Panc1 (cell line): ENCODE data around the gene ZNF81. TPM values are rescaled to one million over a fixed set of nuclear protein-coding genes. Genes with fewer than 3 reads are reported as not detected.

Experiments
- ATAC-seq: fragments of 200-7000 bp; cut with Tn5 transposase; 2 replicates; pipeline ENCODE4 v1.9.1; 2020; ENCODE audit warnings: mild to moderate bottlenecking, moderate library complexity
- BruUV-seq: library from RNA; stranded (reverse); fragments of 400-500 nt; replicated peaks from 2 replicates; lab custom pipeline; 2021; lab: Mats Ljungman, UMichigan
- CTCF ChIA-PET: fragments of 300-600 bp; sonication (Branson Sonifier 250); formaldehyde crosslinking; loops from one replicate; lab custom pipeline; 2022; ENCODE audit warnings: antibody characterized with exemption; lab: Charles Lee
- POLR2A ChIA-PET: fragments of 300-600 bp; sonication (Branson Sonifier 250); formaldehyde crosslinking; loops from one replicate; lab custom pipeline; 2022; ENCODE audit warnings: antibody characterized with exemption; lab: Charles Lee
- DNase-seq: peaks from one replicate; pipeline ENCODE4 v3.0.0-alpha.2; 2010; ENCODE audit warnings: low read depth, low spot score
- H3K27ac ChIP-seq: 2 replicates; pipeline ENCODE4 v1.5.1; 2011; ENCODE audit warnings: mild to moderate bottlenecking, low read length, inconsistent platforms
- H3K27me3 ChIP-seq: fragments of 200-500 bp; sonication (Bioruptor generic); 2 replicates; pipeline ENCODE4 v1.6.0; 2014; ENCODE audit warnings: low read length, inconsistent platforms; ENCODE audit not compliant: control insufficient read depth, insufficient read depth
- H3K36me3 ChIP-seq: fragments of 200-500 bp; sonication (Bioruptor generic); 2 replicates; pipeline ENCODE4 v1.5.1; 2014; ENCODE audit warnings: inconsistent platforms, mild to moderate bottlenecking, low read length, moderate library complexity; ENCODE audit not compliant: control insufficient read depth, insufficient read depth
- H3K4me1 ChIP-seq: 2 replicates; pipeline ENCODE4 v1.5.1; 2011; ENCODE audit warnings: inconsistent platforms, mild to moderate bottlenecking, low read length, moderate library complexity; ENCODE audit not compliant: control insufficient read depth, insufficient read depth
- H3K4me3 ChIP-seq, 2 experiments: 2 replicates each; pipeline ENCODE4 v1.5.1; 2011 to 2012; ENCODE audit warnings: low read depth in 2 of 2, low read length in 2 of 2, mild to moderate bottlenecking in 2 of 2, inconsistent platforms in 1 of 2, moderate library complexity in 1 of 2
- H3K9me3 ChIP-seq: fragments of 200-500 bp; sonication (Bioruptor generic); 2 replicates; pipeline ENCODE4 v1.5.1; 2014; ENCODE audit warnings: low read depth, mild to moderate bottlenecking, inconsistent platforms, low read length, moderate library complexity; ENCODE audit not compliant: control insufficient read depth, insufficient read depth
- POLR2AphosphoS5 ChIP-seq: IDR thresholded peaks from 2 replicates; pipeline ENCODE4 v1.6.1; 2012; ENCODE audit warnings: mild to moderate bottlenecking, low read depth, low read length, moderate library complexity
- SIN3A ChIP-seq: IDR thresholded peaks from 2 replicates; pipeline ENCODE4 v1.6.1; 2012; ENCODE audit warnings: low read depth, mild to moderate bottlenecking, low read length, moderate library complexity, borderline replicate concordance; ENCODE audit not compliant: insufficient read depth
- TCF7L2 ChIP-seq: IDR thresholded peaks from 2 replicates; pipeline ENCODE4 v1.6.1; 2011; ENCODE audit warnings: mild to moderate bottlenecking, low read depth, low read length, inconsistent platforms
- in situ Hi-C: cut with HindIII; loops from 2 replicates; pipeline ENCODE4 v1.10.0; 2016; ENCODE audit warnings: low sequenced_read_pairs, low pct_unique_long_range_greater_than_20kb
- intact Hi-C: fragments of 100-400 bp; cut with micrococcal nuclease; formaldehyde crosslinking; loops from one replicate; pipeline ENCODE4 v1.10.0; 2022; ENCODE audit not compliant: unreplicated experiment
- total RNA-seq: library from RNA; stranded (reverse); gene quantifications from one replicate; pipeline ENCODE4 v1.2.1, GENCODE V29; 2021; ENCODE audit not compliant: unreplicated experiment
- TF ChIP-seq, protein P1 (sequence below), 2 experiments: IDR thresholded peaks; 2 replicates each; pipeline ENCODE4 v1.6.1; 2011 to 2012; ENCODE audit warnings: low read depth in 2 of 2, control low read depth in 1 of 2, low read length in 1 of 2, mild to moderate bottlenecking in 1 of 2, moderate library complexity in 1 of 2; ENCODE audit not compliant: insufficient read depth in 1 of 2
- TF ChIP-seq, protein P2 (sequence below): fragments of 450-650 bp; IDR thresholded peaks from 2 replicates; pipeline ENCODE4 v1.5.1; 2017; ENCODE audit warnings: mild to moderate bottlenecking

ZNF81 gene
- total RNA-seq, 1 experiment from 2014 or later: 10.7 TPM

DNA sequence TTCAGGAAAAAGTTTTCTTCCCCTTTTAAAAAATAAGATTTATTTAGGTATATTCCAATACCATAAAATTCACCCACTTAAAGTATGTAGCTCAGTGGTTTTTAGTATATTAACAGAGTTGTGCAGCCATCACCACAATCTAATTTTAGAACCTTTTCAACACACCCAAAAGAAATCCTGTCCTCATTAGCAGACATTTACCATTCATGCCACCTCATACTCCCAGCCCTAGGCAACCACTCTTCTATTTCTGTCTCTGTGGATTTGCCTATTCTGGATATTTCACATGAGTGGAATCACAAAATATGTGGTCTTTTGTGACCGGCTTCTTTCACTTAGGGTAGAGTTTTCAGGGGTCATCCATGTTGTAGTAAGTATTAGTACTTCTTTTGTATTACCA lies 7.4 kb downstream of the ZNF81 start:
- ATAC-seq (no peak), DNase-seq (no peak)
- BruUV-seq: no TSS peak
- in situ Hi-C loops (no loop called here), intact Hi-C loops (no loop called here)
- Histone ChIP-seq H3K27ac (no peak overlapping the region), H3K36me3 (no peaks in the 10 kb centered on the region), H3K4me1 (no peaks in the 10 kb centered on the region), H3K9me3 (no peaks in the 10 kb centered on the region), H3K27me3 (no peaks in the 10 kb centered on the region), H3K4me3 (no peak overlapping the region)
- ChIA-PET POLR2A (interaction anchor here (0.5 kb wide), 1 partner anchor 34 kb away, joined by 8 read pairs; no protein-coding TSS in a partner anchor), CTCF (no interaction called here)
- no peak for TF ChIP-seq TCF7L2
- TF ChIP-seq POLR2AphosphoS5: no peak

DNA sequence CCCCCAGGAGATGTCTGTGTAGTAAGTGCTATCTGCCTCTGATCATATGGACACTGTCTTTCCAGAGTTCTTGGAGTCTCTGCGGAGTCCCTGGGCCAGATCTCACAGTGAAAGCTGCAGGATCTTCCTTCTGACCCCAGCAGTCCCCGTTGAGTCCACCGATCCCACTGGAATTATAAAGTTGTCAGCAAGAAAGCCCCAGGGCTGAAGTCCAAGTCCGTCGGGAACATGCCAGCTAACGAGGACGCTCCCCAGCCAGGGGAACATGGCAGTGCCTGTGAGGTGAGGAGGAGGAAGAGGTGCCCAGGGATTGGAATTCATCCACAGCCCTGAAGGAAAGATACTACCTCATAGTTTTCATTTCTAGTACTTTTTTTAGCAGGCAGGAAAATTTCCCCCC lies 9.3 kb downstream of the ZNF81 start:
- ATAC-seq: no peak
- ChIA-PET POLR2A (no interaction called here), CTCF (no interaction called here)
- Histone ChIP-seq H3K36me3 (no peaks in the 10 kb centered on the region), H3K4me1 (no peaks in the 10 kb centered on the region), H3K9me3 (no peaks in the 10 kb centered on the region), H3K27ac (no peak overlapping the region), H3K4me3 (no peak overlapping the region), H3K27me3 (no peaks in the 10 kb centered on the region)
- no TSS peak for BruUV-seq
- intact Hi-C loops (no loop called here), in situ Hi-C loops (no loop called here)
- TF ChIP-seq SIN3A: no peak
- TF ChIP-seq POLR2AphosphoS5: no peak
- TF ChIP-seq, protein P1, sequence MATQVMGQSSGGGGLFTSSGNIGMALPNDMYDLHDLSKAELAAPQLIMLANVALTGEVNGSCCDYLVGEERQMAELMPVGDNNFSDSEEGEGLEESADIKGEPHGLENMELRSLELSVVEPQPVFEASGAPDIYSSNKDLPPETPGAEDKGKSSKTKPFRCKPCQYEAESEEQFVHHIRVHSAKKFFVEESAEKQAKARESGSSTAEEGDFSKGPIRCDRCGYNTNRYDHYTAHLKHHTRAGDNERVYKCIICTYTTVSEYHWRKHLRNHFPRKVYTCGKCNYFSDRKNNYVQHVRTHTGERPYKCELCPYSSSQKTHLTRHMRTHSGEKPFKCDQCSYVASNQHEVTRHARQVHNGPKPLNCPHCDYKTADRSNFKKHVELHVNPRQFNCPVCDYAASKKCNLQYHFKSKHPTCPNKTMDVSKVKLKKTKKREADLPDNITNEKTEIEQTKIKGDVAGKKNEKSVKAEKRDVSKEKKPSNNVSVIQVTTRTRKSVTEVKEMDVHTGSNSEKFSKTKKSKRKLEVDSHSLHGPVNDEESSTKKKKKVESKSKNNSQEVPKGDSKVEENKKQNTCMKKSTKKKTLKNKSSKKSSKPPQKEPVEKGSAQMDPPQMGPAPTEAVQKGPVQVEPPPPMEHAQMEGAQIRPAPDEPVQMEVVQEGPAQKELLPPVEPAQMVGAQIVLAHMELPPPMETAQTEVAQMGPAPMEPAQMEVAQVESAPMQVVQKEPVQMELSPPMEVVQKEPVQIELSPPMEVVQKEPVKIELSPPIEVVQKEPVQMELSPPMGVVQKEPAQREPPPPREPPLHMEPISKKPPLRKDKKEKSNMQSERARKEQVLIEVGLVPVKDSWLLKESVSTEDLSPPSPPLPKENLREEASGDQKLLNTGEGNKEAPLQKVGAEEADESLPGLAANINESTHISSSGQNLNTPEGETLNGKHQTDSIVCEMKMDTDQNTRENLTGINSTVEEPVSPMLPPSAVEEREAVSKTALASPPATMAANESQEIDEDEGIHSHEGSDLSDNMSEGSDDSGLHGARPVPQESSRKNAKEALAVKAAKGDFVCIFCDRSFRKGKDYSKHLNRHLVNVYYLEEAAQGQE (IDR thresholded peaks at IDR 0.05; ENCODE audit: insufficient read depth in 1 of 2, low read depth in 2 of 2, low read length in 1 of 2): no peak
- TF ChIP-seq, protein P2, sequence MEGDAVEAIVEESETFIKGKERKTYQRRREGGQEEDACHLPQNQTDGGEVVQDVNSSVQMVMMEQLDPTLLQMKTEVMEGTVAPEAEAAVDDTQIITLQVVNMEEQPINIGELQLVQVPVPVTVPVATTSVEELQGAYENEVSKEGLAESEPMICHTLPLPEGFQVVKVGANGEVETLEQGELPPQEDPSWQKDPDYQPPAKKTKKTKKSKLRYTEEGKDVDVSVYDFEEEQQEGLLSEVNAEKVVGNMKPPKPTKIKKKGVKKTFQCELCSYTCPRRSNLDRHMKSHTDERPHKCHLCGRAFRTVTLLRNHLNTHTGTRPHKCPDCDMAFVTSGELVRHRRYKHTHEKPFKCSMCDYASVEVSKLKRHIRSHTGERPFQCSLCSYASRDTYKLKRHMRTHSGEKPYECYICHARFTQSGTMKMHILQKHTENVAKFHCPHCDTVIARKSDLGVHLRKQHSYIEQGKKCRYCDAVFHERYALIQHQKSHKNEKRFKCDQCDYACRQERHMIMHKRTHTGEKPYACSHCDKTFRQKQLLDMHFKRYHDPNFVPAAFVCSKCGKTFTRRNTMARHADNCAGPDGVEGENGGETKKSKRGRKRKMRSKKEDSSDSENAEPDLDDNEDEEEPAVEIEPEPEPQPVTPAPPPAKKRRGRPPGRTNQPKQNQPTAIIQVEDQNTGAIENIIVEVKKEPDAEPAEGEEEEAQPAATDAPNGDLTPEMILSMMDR: no peak
- no peak for TF ChIP-seq TCF7L2
- DNase-seq: no peak

DNA sequence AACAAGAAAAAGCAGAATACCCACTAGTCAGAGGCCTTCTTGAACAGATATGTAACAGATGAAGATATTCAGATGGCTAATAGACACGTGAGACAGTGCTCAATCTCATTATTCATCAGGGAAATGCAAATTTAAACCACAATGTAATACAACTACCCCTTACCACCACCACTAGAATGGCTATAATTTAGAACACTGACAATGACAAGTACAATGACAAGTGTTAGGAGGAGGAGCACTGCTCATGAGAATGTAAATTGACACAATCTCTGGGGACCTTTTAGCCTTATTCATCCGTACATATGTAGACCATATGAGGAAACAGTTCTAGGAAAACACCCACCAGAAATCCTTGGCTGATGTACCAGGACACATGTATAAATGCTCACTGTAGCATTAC lies 13.1 kb downstream of the ZNF81 start:
- intact Hi-C loops: no loop called here
- H3K27ac ChIP-seq: no peak overlapping the region
- in situ Hi-C loops: no loop called here

More for the DNA sequence above, 13.1 kb downstream of the ZNF81 start:
- DNase-seq (no peak), ATAC-seq (no peak)
- H3K27me3 ChIP-seq: no peaks in the 10 kb centered on the region
- no peaks in the 10 kb centered on the region for H3K9me3 ChIP-seq
- H3K4me1 ChIP-seq: no peaks in the 10 kb centered on the region
- TF ChIP-seq, protein P1 (IDR thresholded peaks at IDR 0.05; ENCODE audit: insufficient read depth in 1 of 2, low read depth in 2 of 2, low read length in 1 of 2): no peak
- TF ChIP-seq SIN3A: no peak
- TF ChIP-seq POLR2AphosphoS5: no peak
- TF ChIP-seq, protein P2: no peak
- no peak for TF ChIP-seq TCF7L2
- CTCF ChIA-PET: no interaction called here
- H3K4me3 ChIP-seq: no peak overlapping the region
- POLR2A ChIA-PET: interaction anchor here (0.7 kb wide), 1 partner anchor 10 kb away, joined by 8 read pairs; no protein-coding TSS in a partner anchor
- no peaks in the 10 kb centered on the region for H3K36me3 ChIP-seq
- no TSS peak for BruUV-seq
